A549 (cell line): Measurements from ENCODE around the gene B4GALT3. TPM values are rescaled to one million over a fixed set of nuclear protein-coding genes. Genes with fewer than 3 reads are reported as not detected.

ENCODE experiments used
- ATAC-seq, 2 experiments: fragments of 200-7000 bp in 1 of 2; fragments of >200 bp in 1 of 2; cut with Nextera tagmentation in 1 of 2; cut with Tn5 transposase in 1 of 2; 3 replicates each; pipeline versions ENCODE4 v1.8.0 to v1.9.1; 2018 to 2020; ENCODE audit warnings: mild to moderate bottlenecking in 1 of 2, moderate library complexity in 1 of 2
- CTCF ChIA-PET: fragments of 300-600 bp; sonication (Branson Sonifier 250); formaldehyde crosslinking; extraction: SDS; loops from one replicate; lab custom pipeline; 2021; ENCODE audit warnings: antibody characterized with exemption, inconsistent platforms; lab: Yijun Ruan, JAX
- POLR2A ChIA-PET: fragments of 350-600 bp; formaldehyde crosslinking; extraction: SDS; loops from one replicate; lab custom pipeline; 2021; ENCODE audit warnings: antibody characterized with exemption, inconsistent platforms; lab: Yijun Ruan, JAX
- DNase-seq, 2 experiments: peaks; one replicate each; pipeline versions ENCODE4 v3.0.0 to v3.0.0-alpha.2; 2011 to 2016; ENCODE audit warnings: low read depth in 1 of 2, low spot score in 1 of 2
- FAIRE-seq: peaks from 2 replicates; lab custom pipeline; 2011; peaks lifted over from hg19 to GRCh38; lab: Jason Lieb, UNC
- H3K27ac ChIP-seq, 2 experiments: fragments of >200 bp; sonication (Bioruptor Twin); formaldehyde crosslinking; 3 replicates each; pipeline ENCODE4 v1.5.1; 2016 to 2017
- H3K4me1 ChIP-seq: fragments of >200 bp; sonication (Bioruptor Twin); formaldehyde crosslinking; 3 replicates; pipeline ENCODE4 v1.6.1; 2016
- H3K4me2 ChIP-seq: fragments of >200 bp; sonication (Bioruptor Twin); formaldehyde crosslinking; 3 replicates; pipeline ENCODE4 v1.6.1; 2016
- H3K4me3 ChIP-seq: fragments of >200 bp; sonication (Bioruptor Twin); formaldehyde crosslinking; 3 replicates; pipeline ENCODE4 v1.5.1; 2016
- H3K9me3 ChIP-seq: fragments of >200 bp; sonication (Bioruptor Twin); formaldehyde crosslinking; 3 replicates; pipeline ENCODE4 v1.6.1; 2016
- CBX8 ChIP-seq: fragments of 200-600 bp; sonication (generic); IDR thresholded peaks from 2 replicates; pipeline ENCODE4 v1.6.1; 2016
- CEBPB ChIP-seq, 2 experiments: fragments of >200 bp in 1 of 2; sonication (Bioruptor Twin) in 1 of 2; formaldehyde crosslinking in 1 of 2; IDR thresholded peaks; 2 replicates each; pipeline ENCODE4 v1.6.1; 2012 to 2016
- CTCF ChIP-seq: fragments of >200 bp; sonication (Bioruptor Twin); formaldehyde crosslinking; IDR thresholded peaks from 3 replicates; pipeline ENCODE4 v1.5.1; 2016
- EP300 ChIP-seq, 2 experiments: fragments of >200 bp; sonication (Bioruptor Twin); formaldehyde crosslinking; IDR thresholded peaks; 2 replicates in 1 of 2; 3 replicates in 1 of 2; pipeline ENCODE4 v1.6.1; 2016 to 2017
- FOXS1 ChIP-seq: fragments of 250-450 bp; sonication (Bioruptor Pico); IDR thresholded peaks from 2 replicates; pipeline ENCODE4 v1.5.0; 2020; ENCODE audit warnings: mild to moderate bottlenecking, moderate library complexity
- GATA3 ChIP-seq: IDR thresholded peaks from 2 replicates; pipeline ENCODE4 v1.6.1; 2012; ENCODE audit warnings: borderline replicate concordance
- HDAC2 ChIP-seq: fragments of 200-600 bp; sonication (generic); IDR thresholded peaks from 2 replicates; pipeline ENCODE4 v1.6.1; 2016
- HOXB13 ChIP-seq: fragments of 250-450 bp; sonication (Bioruptor Pico); IDR thresholded peaks from 2 replicates; pipeline ENCODE4 v1.5.0; 2020; ENCODE audit warnings: low read depth, mild to moderate bottlenecking, moderate library complexity
- HOXB5 ChIP-seq: fragments of 250-450 bp; sonication (Bioruptor Pico); IDR thresholded peaks from 2 replicates; pipeline ENCODE4 v1.5.0; 2020; ENCODE audit warnings: mild to moderate bottlenecking, moderate library complexity
- JUNB ChIP-seq: fragments of >200 bp; sonication (Bioruptor Twin); formaldehyde crosslinking; IDR thresholded peaks from 2 replicates; pipeline ENCODE4 v1.6.1; 2016
- KDM1A ChIP-seq: fragments of 200-600 bp; sonication (generic); IDR thresholded peaks from 2 replicates; pipeline ENCODE4 v1.6.1; 2016; ENCODE audit warnings: low read depth, mild to moderate bottlenecking
- RAD21 ChIP-seq, 2 experiments: fragments of >200 bp in 1 of 2; sonication (Bioruptor Twin) in 1 of 2; formaldehyde crosslinking in 1 of 2; IDR thresholded peaks in 1 of 2; conservative IDR thresholded peaks in 1 of 2; 2 replicates in 1 of 2; 3 replicates in 1 of 2; pipeline ENCODE4 v1.6.1; 2012 to 2018; ENCODE audit warnings: inconsistent platforms in 1 of 2
- RARB ChIP-seq: fragments of 250-450 bp; sonication (Bioruptor Pico); IDR thresholded peaks from 2 replicates; pipeline ENCODE4 v1.8.0; 2021; ENCODE audit warnings: mild to moderate bottlenecking, moderate library complexity
- RFX5 ChIP-seq: fragments of 450-650 bp; IDR thresholded peaks from 2 replicates; pipeline ENCODE4 v1.7.1; 2014; ENCODE audit warnings: antibody characterized with exemption, mild to moderate bottlenecking, moderate library complexity
- RNF2 ChIP-seq: fragments of 200-600 bp; sonication (generic); IDR thresholded peaks from 2 replicates; pipeline ENCODE4 v1.6.1; 2016; ENCODE audit warnings: low read depth, mild to moderate bottlenecking, antibody characterized with exemption, moderate library complexity, borderline replicate concordance
- SMC3 ChIP-seq: fragments of >200 bp; sonication (Bioruptor Twin); formaldehyde crosslinking; IDR thresholded peaks from 3 replicates; pipeline ENCODE4 v1.6.1; 2018; ENCODE audit warnings: inconsistent platforms
- TFCP2L1 ChIP-seq: fragments of 250-450 bp; sonication (Bioruptor Pico); IDR thresholded peaks from 2 replicates; pipeline ENCODE4 v1.5.0; 2021; ENCODE audit warnings: mild to moderate bottlenecking
- ZNF302 ChIP-seq: fragments of 250-450 bp; sonication (Bioruptor Pico); IDR thresholded peaks from 2 replicates; pipeline ENCODE4 v1.9.0; 2021; ENCODE audit warnings: inconsistent platforms, mild to moderate bottlenecking, moderate library complexity
- WGBS: methylation state at CpG from one replicate; pipeline ENCODE4 v1.1.6; 2017; ENCODE audit errors: missing lambda C conversion rate; 5-methylcytosine and 5-hydroxymethylcytosine counted together
- polyA plus RNA-seq, 4 experiments: library from polyadenylated mRNA; depleted of rRNA in 3 of 4; stranded (reverse); fragments of >200 nt; fragmentation: RNase III in 1 of 4; extraction: RNeasy Plus Mini Kit Qiagen cat#74134 plus additional on column Dnase treatment in 1 of 4; gene quantifications; 2 replicates in 3 of 4; 3 replicates in 1 of 4; pipeline ENCODE4 v1.2.3, GENCODE V29; 2011 to 2017
- TF ChIP-seq, protein P1 (sequence below): fragments of 150-350 bp; IDR thresholded peaks from 2 replicates; pipeline ENCODE4 v1.6.1; 2014; ENCODE audit warnings: low read depth, mild to moderate bottlenecking, low read length
- TF ChIP-seq, protein P2 (sequence below): fragments of 250-450 bp; sonication (Bioruptor Pico); IDR thresholded peaks from 2 replicates; pipeline ENCODE4 v1.5.0; 2021; ENCODE audit warnings: mild to moderate bottlenecking, moderate library complexity, borderline replicate concordance

The B4GALT3 gene
- polyA plus RNA-seq, 2 of the 4 experiments (the other 2 are of a cell fraction) = 25.3 to 25.5 TPM

- POLR2A ChIA-PET = interaction anchor here (0.8 kb wide), 1 partner anchor 8 kb away, joined by 3 read pairs; the partner anchor contains the start of gene NDUFS2
- no peak for TF ChIP-seq ZNF302
- TF ChIP-seq RARB (CRISPR knock-in tag) = no peak
- no peak for TF ChIP-seq HDAC2
- TF ChIP-seq CEBPB (IDR thresholded peaks at IDR 0.05) = no peak
- TF ChIP-seq, protein P1, sequence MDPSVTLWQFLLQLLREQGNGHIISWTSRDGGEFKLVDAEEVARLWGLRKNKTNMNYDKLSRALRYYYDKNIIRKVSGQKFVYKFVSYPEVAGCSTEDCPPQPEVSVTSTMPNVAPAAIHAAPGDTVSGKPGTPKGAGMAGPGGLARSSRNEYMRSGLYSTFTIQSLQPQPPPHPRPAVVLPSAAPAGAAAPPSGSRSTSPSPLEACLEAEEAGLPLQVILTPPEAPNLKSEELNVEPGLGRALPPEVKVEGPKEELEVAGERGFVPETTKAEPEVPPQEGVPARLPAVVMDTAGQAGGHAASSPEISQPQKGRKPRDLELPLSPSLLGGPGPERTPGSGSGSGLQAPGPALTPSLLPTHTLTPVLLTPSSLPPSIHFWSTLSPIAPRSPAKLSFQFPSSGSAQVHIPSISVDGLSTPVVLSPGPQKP = no peak
- no peak for TF ChIP-seq EP300 (IDR thresholded peaks at IDR 0.05)
- no peak for TF ChIP-seq TFCP2L1
- TF ChIP-seq GATA3 = no peak
- no peak for TF ChIP-seq JUNB
- TF ChIP-seq HOXB5 (CRISPR knock-in tag) = no peak
- H3K4me3 ChIP-seq = no peak overlapping the region
- peaks cover 4% of the 10 kb centered on the region; the same call in 2 of the 3 replicates for H3K4me1 ChIP-seq
- CTCF ChIA-PET = interaction anchor here (0.8 to 7.8 kb wide), 16 partner anchors 10 to 195 kb away, joined by 3 to 93 read pairs (median 9); partner anchors contain the start of genes APOA2, NDUFS2, PPOX and TOMM40L
- no peak overlapping the region for H3K4me2 ChIP-seq
- H3K27ac ChIP-seq = no peak overlapping the region
- 82% methylated on average over 15 of the region's 21 CpGs for WGBS
- no peak for FAIRE-seq
- H3K9me3 ChIP-seq = no peaks in the 10 kb centered on the region
- no peak for DNase-seq
- peak in 1 of 2 experiments; percentile 45; a peak in 2 of 6 replicates for ATAC-seq
These were observed 16.4 kb upstream of the B4GALT3 start for GRCh38 chr1:161193561-161194235.

- POLR2A ChIA-PET = no interaction called here
- TF ChIP-seq CBX8 = no peak
- TF ChIP-seq, protein P2, sequence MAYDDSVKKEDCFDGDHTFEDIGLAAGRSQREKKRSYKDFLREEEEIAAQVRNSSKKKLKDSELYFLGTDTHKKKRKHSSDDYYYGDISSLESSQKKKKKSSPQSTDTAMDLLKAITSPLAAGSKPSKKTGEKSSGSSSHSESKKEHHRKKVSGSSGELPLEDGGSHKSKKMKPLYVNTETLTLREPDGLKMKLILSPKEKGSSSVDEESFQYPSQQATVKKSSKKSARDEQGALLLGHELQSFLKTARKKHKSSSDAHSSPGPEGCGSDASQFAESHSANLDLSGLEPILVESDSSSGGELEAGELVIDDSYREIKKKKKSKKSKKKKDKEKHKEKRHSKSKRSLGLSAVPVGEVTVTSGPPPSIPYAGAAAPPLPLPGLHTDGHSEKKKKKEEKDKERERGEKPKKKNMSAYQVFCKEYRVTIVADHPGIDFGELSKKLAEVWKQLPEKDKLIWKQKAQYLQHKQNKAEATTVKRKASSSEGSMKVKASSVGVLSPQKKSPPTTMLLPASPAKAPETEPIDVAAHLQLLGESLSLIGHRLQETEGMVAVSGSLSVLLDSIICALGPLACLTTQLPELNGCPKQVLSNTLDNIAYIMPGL (CRISPR knock-in tag) = no peak
- no peak for TF ChIP-seq KDM1A
- peak; percentile 66 for TF ChIP-seq SMC3
- no peak for TF ChIP-seq FOXS1 (CRISPR knock-in tag)
- no peak for TF ChIP-seq RFX5
- TF ChIP-seq CTCF = peak; percentile 81
- no peak for TF ChIP-seq HOXB13 (CRISPR knock-in tag)
- peak; percentile 62 to 73 for TF ChIP-seq RAD21 (conservative IDR thresholded peaks at IDR 0.05 in 1 of 2, IDR thresholded peaks at IDR 0.05 in 1 of 2)
- TF ChIP-seq RNF2 = no peak
- peak; percentile 72 to 84 for DNase-seq
- 44% methylated on average over 13 of the region's 15 CpGs for WGBS
- Histone ChIP-seq H3K4me3 (no peak overlapping the region), H3K27ac (no peak overlapping the region), H3K9me3 (no peaks in the 10 kb centered on the region), H3K4me2 (no peak overlapping the region), H3K4me1 (no peaks in the 10 kb centered on the region)
- FAIRE-seq = peak; percentile 65
- peak; percentile 88 to 93 for ATAC-seq
- CTCF ChIA-PET = interaction anchor here (0.6 to 7.8 kb wide), 31 partner anchors 11 to 202 kb away, joined by 3 to 93 read pairs (median 4); partner anchors contain the start of genes APOA2, CFAP126, NDUFS2 and PPOX
These were observed 15.5 kb upstream of the B4GALT3 start for GRCh38 chr1:161192476-161193465.
